Activated gamma-delta T cell treated with anti-CD3 and anti-CD28 coated beads, Interleukin-2, amount 50 U/mL, for 16 hours (primary cell): ENCODE results near the gene GRID1.

ENCODE experiments used
- DNase-seq: peaks from one replicate; pipeline ENCODE4 v3.0.0-alpha.2; 2020; ENCODE audit warnings: low read depth

Gene GRID1

GRCh38 chr10:85679710-85680109 lies 686.9 kb downstream of the GRID1 start:
- no peak for DNase-seq

GRCh38 chr10:85679061-85679460 lies 687.5 kb downstream of the GRID1 start:
- no peak for DNase-seq

- DNase-seq = no peak
These were observed 691.7 kb downstream of the GRID1 start for GRCh38 chr10:85674851-85675250.

- no peak for DNase-seq
These were observed 693.3 kb downstream of the GRID1 start for GRCh38 chr10:85673270-85673669.

- DNase-seq = no peak
These were observed 695.1 kb downstream of the GRID1 start for GRCh38 chr10:85671530-85671929.

- DNase-seq = no peak
These were observed 698.1 kb downstream of the GRID1 start for GRCh38 chr10:85668522-85668921.

- no peak for DNase-seq
These were observed 698.9 kb downstream of the GRID1 start for GRCh38 chr10:85667638-85668233.

- DNase-seq = no peak
These were observed 699.6 kb downstream of the GRID1 start for GRCh38 chr10:85666987-85667386.

- no peak for DNase-seq
These were observed 700.5 kb downstream of the GRID1 start for GRCh38 chr10:85666102-85666501.

GRCh38 chr10:85665681-85666080 lies 700.9 kb downstream of the GRID1 start:
- DNase-seq = no peak

GRCh38 chr10:85665078-85665477 lies 701.5 kb downstream of the GRID1 start:
- DNase-seq = no peak

GRCh38 chr10:85661123-85661522 lies 705.5 kb downstream of the GRID1 start:
- no peak for DNase-seq

- DNase-seq = no peak
These were observed 707.3 kb downstream of the GRID1 start for GRCh38 chr10:85659331-85659730.

GRCh38 chr10:85658518-85658917 lies 708.1 kb downstream of the GRID1 start:
- no peak for DNase-seq

GRCh38 chr10:85657476-85658113 lies 709.0 kb downstream of the GRID1 start:
- DNase-seq = no peak

- no peak for DNase-seq
These were observed 711.2 kb downstream of the GRID1 start for GRCh38 chr10:85655411-85655810.

GRCh38 chr10:85651497-85651882 lies 715.1 kb downstream of the GRID1 start:
- DNase-seq = no peak

- no peak for DNase-seq
These were observed 715.7 kb downstream of the GRID1 start for GRCh38 chr10:85650791-85651496.

GRCh38 chr10:85649461-85649860 lies 717.1 kb downstream of the GRID1 start:
- DNase-seq = no peak

GRCh38 chr10:85648279-85648754 lies 718.3 kb downstream of the GRID1 start:
- DNase-seq = no peak

- DNase-seq = no peak
These were observed 718.9 kb downstream of the GRID1 start for GRCh38 chr10:85647741-85648140.

GRCh38 chr10:85645926-85646711 lies 720.5 kb downstream of the GRID1 start:
- no peak for DNase-seq

GRCh38 chr10:85645053-85645452 lies 721.5 kb downstream of the GRID1 start:
- DNase-seq = no peak
